ENCODE results near the gene MC4R. TPM values are rescaled to one million over a fixed set of nuclear protein-coding genes. Genes with fewer than 3 reads are reported as not detected.

Gene MC4R
- total and polyA plus RNA-seq, 2 of the 4 experiments (the other 2 are of a cell fraction): 0.14 to 0.18 TPM

DNA sequence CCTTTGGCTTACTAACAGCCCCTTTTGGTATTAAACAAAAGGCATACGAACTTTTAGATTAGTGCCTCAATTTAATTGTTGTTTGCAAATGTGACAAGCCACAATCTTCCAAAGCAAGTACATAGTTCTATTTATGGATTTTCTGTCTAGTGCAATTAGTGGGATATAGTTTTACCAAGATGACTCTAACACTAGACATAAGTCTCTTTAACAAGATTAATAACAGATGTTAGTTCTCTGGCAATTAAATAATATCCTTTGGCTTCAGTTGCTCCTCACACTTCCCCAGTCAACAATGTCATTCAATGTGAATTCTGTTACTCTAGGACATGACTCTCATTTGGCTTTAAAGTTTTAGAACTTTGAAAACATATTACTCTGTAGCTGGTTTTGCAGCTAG is 16.7 kb upstream of the MC4R start:
- WGBS, 2 experiments (ENCODE audit: extremely low coverage in 2 of 2, insufficient read length in 1 of 2): no CpG with 5 or more reads among the region's 1 CpG
- Histone ChIP-seq H3K79me1 (ENCODE audit: low read depth in 1 of 2, low read length in 2 of 2) (no peaks in the 10 kb centered on the region), H2AK9ac (replicated peaks; ENCODE audit: low read depth, low read length, poor library complexity) (no peak overlapping the region), H2BK15ac (ENCODE audit: low read depth, low read length) (no peak overlapping the region), H4K91ac (ENCODE audit: insufficient read depth, low read depth, low read length) (no peak overlapping the region), H3K4me1 (ENCODE audit: control insufficient read depth, insufficient read depth, low read length) (no peaks in the 10 kb centered on the region), H3K9ac (ENCODE audit: low read depth, low read length) (no peak overlapping the region), H3K4me2 (ENCODE audit: low read depth, low read length) (no peak overlapping the region), H3K27me3 (ENCODE audit: control insufficient read depth, insufficient read depth, low read length) (peaks cover 2% of the 10 kb centered on the region), H3K4me3 (ENCODE audit: insufficient read depth, low read depth, low read length) (no peak overlapping the region), H3K23ac (ENCODE audit: low read depth, low read length) (no peak overlapping the region), H3K9me1 (ENCODE audit: insufficient read depth, low read length) (no peaks in the 10 kb centered on the region), H2AK5ac (ENCODE audit: low read depth, low read length) (no peak overlapping the region), H3K4ac (ENCODE audit: low read depth, low read length) (no peak overlapping the region), H3K27ac (ENCODE audit: insufficient read depth, low read length) (no peak overlapping the region), H4K20me1 (ENCODE audit: insufficient read depth, low read length) (no peaks in the 10 kb centered on the region), H3K36me3 (ENCODE audit: control insufficient read depth, insufficient read depth, low read length) (no peaks in the 10 kb centered on the region), H2BK5ac (ENCODE audit: low read depth, low read length, poor library complexity, severe bottlenecking) (no peak overlapping the region), H3K9me3 (ENCODE audit: control insufficient read depth, insufficient read depth, low read length) (no peaks in the 10 kb centered on the region), H2BK120ac (ENCODE audit: low read depth, low read length) (no peak overlapping the region), H2AFZ (replicated peaks; ENCODE audit: low read length, poor library complexity) (no peak overlapping the region), H3K18ac (ENCODE audit: low read depth, low read length) (no peak overlapping the region), H4K8ac (ENCODE audit: low read depth in 2 of 2, low read length in 2 of 2) (no peak overlapping the region), H3K56ac (ENCODE audit: extremely low read depth, insufficient read depth, low read length) (no peak overlapping the region), H3K14ac (replicated peaks; ENCODE audit: low read depth, low read length) (no peak overlapping the region), H2BK20ac (ENCODE audit: low read depth, low read length) (no peak overlapping the region), H4K5ac (ENCODE audit: low read depth, low read length) (no peak overlapping the region)
- ChIA-PET POLR2A (ENCODE audit: unreplicated experiment) (no interaction called here), CTCF (no interaction called here)
- in situ Hi-C loops (cut with MboI; ENCODE audit: low sequenced_read_pairs) (no loop called here), dilution Hi-C loops (cut with HindIII; ENCODE audit: low sequenced_read_pairs, unreplicated experiment) (no loop called here), intact Hi-C loops (cut with micrococcal nuclease) (no loop called here)
- no TSS peak for BruUV-seq (replicated peaks)
- DNase-seq (no peak), ATAC-seq (ENCODE audit: low read depth) (no peak)
- TF ChIP-seq FOS (IDR thresholded peaks at IDR 0.05; ENCODE audit: low read depth, low read length) (no peak), CHD1 (IDR thresholded peaks at IDR 0.05; ENCODE audit: low read depth, low read length) (no peak), ELK1 (IDR thresholded peaks at IDR 0.05; ENCODE audit: borderline replicate concordance, low read depth, low read length) (no peak), CTCF (conservative IDR thresholded peaks at IDR 0.05; ENCODE audit: low read depth, low read length) (no peak), MXI1 (IDR thresholded peaks at IDR 0.05; ENCODE audit: borderline replicate concordance, low read depth, low read length) (no peak), SMC3 (IDR thresholded peaks at IDR 0.05; ENCODE audit: low read depth, low read length) (no peak), NFE2L2 (IDR thresholded peaks at IDR 0.05; ENCODE audit: low read depth, low read length) (no peak), MAFK (IDR thresholded peaks at IDR 0.05; ENCODE audit: low read depth, low read length) (no peak), RAD21 (IDR thresholded peaks at IDR 0.05; ENCODE audit: low read length) (no peak), RCOR1 (IDR thresholded peaks at IDR 0.05; ENCODE audit: insufficient replicate concordance, low read length) (no peak), BHLHE40 (IDR thresholded peaks at IDR 0.05; ENCODE audit: low read depth, low read length) (no peak), CEBPB (IDR thresholded peaks at IDR 0.05; ENCODE audit: low read depth, low read length) (no peak), MAZ (IDR thresholded peaks at IDR 0.05; ENCODE audit: borderline replicate concordance, low read depth, low read length) (no peak), RFX5 (IDR thresholded peaks at IDR 0.05; ENCODE audit: low read depth, low read length) (no peak), USF2 (IDR thresholded peaks at IDR 0.05; ENCODE audit: low read depth, low read length) (no peak), POLR2A (IDR thresholded peaks at IDR 0.05; ENCODE audit: low read depth, low read length) (no peak)
